Measurements from ENCODE around the gene RNF157.

The RNF157 gene

DNA sequence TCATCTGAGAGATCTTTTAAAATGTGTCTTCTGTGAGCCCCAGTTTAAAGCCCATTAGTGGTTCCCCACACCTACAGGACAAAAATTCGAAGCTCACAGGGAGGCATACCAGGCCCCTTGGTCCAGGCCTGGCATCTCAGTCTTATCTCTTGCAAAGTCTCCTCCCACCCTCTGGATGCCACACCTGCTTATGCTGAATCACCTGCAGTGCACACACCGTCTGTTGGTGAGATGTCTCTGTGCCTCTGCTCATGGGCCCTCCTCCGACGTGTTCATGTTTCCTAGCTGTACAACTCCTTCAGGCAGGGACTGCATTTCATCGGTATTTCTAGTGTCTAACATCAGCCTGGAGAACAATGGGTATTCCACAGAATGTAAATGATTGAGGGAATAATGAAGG lies 41.6 kb downstream of the RNF157 start:
- TF ChIP-seq CTCF (conservative IDR thresholded peaks at IDR 0.05; ENCODE audit: low read depth, low read length): no peak
- no peak for DNase-seq (ENCODE audit: low read depth)
- no peak overlapping the region for H3K4me3 ChIP-seq (ENCODE audit: low read length)

- no peak overlapping the region for H3K4me3 ChIP-seq (ENCODE audit: low read length)
- no peak for DNase-seq (ENCODE audit: low read depth)
- no peak for TF ChIP-seq CTCF (conservative IDR thresholded peaks at IDR 0.05; ENCODE audit: low read depth, low read length)
Measured at GRCh38 chr17:76197911-76198310, 42.4 kb downstream of the RNF157 start.

DNA sequence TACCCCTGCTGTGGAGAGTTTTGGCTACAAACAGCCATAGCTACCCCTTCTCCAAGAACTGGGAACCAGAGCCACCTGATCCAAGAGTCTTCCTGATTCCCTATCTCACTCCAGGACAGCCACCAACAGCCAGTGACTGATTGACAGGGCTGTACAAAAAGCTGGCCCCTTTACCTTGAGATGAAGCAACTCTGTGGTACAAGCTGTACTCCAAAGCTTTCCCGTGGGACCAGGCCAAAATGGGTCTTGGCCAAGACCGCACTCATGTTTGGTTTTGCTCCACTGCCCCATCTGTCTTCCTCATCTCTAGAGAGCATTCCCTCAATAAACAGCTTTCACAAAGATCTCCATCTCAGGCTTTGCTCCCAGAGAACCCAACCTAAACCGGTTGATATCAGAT lies 43.6 kb downstream of the RNF157 start:
- DNase-seq (ENCODE audit: low read depth): no peak
- TF ChIP-seq CTCF (conservative IDR thresholded peaks at IDR 0.05; ENCODE audit: low read depth, low read length): no peak
- no peak overlapping the region for H3K4me3 ChIP-seq (ENCODE audit: low read length)

GRCh38 chr17:76195281-76196096 lies 44.8 kb downstream of the RNF157 start:
- no peak overlapping the region for H3K4me3 ChIP-seq (ENCODE audit: low read length)
- DNase-seq (ENCODE audit: low read depth): no peak
- TF ChIP-seq CTCF (conservative IDR thresholded peaks at IDR 0.05; ENCODE audit: low read depth, low read length): no peak

DNA sequence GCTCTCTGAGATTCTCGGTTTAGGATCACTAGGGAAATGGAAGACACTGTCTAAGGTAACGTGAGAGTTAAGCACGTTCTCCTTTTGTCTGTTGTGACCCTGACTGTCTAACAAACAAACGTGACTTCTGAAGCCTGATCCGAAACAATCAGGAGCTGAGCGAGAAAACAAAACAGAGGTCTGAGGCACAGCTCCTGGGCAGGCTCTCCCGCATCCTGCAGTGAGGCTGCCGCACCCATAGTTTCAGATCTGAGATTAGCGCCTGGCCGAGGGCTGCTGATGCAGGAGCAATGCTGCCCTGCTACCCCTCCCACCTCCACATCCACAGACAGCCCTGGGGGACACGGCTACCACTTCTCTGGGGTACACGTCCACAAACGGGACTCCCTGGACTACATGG lies 46.7 kb downstream of the RNF157 start:
- DNase-seq (ENCODE audit: low read depth): no peak
- no peak for TF ChIP-seq CTCF (conservative IDR thresholded peaks at IDR 0.05; ENCODE audit: low read depth, low read length)
- H3K4me3 ChIP-seq (ENCODE audit: low read length): no peak overlapping the region

DNA sequence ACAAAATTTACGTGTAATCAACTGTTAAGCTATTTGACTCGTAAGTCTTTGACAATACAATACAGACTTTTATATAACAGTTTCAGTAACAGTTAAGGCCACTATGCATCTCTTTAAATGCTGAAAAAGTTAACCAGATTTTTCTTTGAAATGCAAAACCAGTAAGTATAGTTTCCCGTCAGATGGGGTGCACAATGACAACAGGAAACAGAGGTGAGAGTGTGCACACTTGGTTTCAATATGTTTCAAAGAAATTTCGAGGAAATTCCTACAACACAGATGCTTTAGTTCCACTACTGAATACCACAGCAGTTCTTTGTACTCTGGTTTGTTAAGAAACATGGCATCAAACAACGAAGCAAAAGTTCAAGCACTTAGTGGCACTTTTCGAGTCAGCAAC lies 48.4 kb downstream of the RNF157 start:
- no peak for DNase-seq (ENCODE audit: low read depth)

More for the DNA sequence above, 48.4 kb downstream of the RNF157 start:
- TF ChIP-seq CTCF (conservative IDR thresholded peaks at IDR 0.05; ENCODE audit: low read depth, low read length): no peak
- no peak overlapping the region for H3K4me3 ChIP-seq (ENCODE audit: low read length)
